Stimulated activated CD4-positive, alpha-beta T cell treated with anti-CD3 and anti-CD28 coated beads, Interleukin-2, amount 100 ng/mL, for 4 hours (primary cell): ENCODE data around the gene CKM.
"Not testable (repeated sequence)": the region's sequence is repeated elsewhere in the genome, so short reads cannot be mapped to it uniquely, and the experiment has no call there.

Source experiments
- DNase-seq: peaks from one replicate; pipeline ENCODE4 v3.0.0-alpha.2; 2020; ENCODE audit warnings: low read depth

Gene CKM

DNA sequence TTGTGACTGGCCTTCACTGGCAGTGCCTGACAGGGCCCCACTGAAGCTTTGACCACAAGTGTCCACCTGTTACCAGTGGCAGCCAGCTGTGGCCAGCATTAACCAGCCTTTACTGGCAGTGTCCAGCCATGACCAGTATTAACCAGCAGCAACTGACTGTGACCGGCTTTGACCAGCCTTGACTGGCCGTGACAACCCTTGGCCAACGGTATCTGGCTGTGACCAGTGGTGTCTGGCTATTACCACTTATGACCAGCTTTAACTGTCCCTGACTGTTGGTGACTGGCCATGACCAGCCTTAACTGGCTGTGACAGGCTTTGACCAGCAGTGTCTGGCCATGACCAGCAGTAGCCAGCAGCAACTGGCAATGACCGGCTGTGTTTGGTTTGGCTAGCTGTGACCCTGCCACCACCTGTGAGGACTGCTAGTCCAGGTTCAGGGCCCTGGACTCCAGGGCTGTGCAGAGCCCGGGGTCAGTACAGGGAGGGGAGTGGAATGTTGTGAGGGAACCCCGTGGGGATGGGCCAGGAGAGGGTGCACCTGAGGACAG is 32.2 kb downstream of the CKM start:
- no peak for DNase-seq

DNA sequence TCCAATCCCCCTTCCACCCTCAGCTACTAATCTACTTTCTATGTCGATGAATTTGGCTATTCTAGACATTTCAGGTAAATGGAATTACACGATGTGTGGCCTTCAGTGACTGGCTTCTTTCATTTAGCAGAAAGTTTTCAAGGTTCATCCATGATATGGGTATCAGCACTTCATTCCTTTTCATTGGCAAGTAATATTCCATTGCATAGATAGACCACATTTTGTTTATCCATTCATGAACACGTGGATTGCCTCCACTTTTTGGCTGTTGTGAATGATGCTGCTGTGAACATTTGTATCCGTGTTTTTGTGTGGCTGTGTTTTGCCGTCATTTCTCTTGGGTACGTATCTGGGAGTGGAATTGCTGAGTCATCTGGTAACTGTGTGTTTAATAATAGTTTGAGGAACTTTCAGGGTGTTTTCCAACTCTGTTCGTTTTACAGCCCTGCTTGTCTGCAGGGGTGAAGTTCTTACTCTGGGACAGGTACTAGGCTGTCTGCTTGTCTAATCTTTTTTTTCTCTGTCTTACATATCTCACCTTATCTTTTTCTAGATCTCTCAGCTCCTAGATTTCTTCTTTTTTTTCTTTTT is 39.1 kb downstream of the CKM start:
- no peak for DNase-seq

GRCh38 chr19:45280471-45280961 is 42.2 kb downstream of the CKM start:
- no peak for DNase-seq

DNA sequence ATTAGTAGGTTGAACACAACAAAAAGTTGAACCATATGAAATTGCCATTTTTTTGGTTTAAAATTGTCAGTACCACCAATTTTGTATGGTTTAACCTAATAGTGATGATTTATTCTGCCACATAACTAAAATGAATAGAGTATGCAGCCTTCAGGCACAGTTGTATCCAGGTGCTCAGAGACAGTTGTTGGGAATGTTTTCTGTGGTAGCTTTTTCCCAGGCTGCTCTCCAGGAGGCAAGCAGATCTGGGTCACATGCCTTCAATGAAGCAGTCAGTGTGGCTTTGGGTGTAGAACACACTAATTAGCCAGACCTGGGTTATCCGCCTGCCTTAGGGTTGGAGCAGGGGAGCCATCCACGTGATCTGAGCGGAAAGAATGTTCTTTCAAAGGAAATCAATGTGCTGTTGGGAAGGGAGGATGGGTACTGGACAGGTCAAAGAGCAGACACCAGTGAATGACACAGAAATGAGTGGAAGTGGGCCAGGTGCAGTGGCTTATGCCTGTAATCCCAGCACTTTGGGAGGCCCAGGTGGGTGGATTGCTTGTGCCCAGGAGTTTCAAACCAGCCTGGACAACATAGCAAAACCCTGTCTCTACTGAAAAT is 43.0 kb downstream of the CKM start:
- DNase-seq, result no peak

- no peak for DNase-seq
Measured at GRCh38 chr19:45278087-45278486, 44.6 kb downstream of the CKM start.

- DNase-seq, result no peak
Measured at GRCh38 chr19:45276284-45276687, 46.4 kb downstream of the CKM start.

GRCh38 chr19:45275370-45275971 is 47.2 kb downstream of the CKM start:
- no peak for DNase-seq

DNA sequence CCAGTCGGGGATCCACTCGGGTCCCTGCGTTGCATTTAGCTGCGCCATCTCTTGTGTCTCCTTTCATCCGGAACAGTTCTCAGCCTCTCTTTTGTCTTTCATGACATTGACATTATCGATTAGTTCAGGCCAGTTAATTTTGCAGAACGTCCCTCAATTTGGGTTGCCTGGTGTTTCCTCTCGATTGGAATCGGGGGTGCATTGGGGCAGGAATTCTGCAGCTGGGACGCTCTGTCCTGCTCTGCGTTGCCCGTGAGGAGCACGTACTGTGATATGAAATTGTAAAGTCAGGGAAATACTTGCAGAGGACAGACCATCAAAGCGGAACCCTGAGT is 49.2 kb downstream of the CKM start:
- DNase-seq, result no peak

- no peak for DNase-seq
Measured at GRCh38 chr19:45271735-45272108, 51.0 kb downstream of the CKM start.

DNA sequence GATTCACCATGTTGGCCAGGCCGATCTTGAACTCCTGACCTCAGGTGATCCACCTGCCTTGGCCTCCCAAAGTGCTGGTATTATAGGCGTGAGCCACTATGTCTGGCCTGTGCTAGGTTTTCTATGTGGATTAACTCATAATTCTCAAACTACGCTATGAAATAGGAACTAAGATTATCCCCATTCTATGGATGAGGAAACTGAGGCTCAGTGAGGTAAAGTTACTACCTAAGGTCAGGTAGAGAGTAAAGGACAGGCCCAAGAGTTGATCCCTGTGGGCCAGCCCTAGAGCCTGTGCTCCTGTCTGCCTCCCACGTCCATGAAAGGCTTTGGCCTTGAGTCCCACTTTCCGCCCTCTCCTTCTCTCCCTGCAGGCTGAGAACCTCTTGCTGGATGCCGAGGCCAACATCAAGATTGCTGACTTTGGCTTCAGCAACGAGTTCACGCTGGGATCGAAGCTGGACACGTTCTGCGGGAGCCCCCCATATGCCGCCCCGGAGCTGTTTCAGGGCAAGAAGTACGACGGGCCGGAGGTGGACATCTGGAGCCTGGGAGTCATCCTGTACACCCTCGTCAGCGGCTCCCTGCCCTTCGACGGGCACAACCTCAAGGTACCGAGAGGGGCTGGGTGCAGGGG is 51.5 kb downstream of the CKM start:
- no peak for DNase-seq

DNA sequence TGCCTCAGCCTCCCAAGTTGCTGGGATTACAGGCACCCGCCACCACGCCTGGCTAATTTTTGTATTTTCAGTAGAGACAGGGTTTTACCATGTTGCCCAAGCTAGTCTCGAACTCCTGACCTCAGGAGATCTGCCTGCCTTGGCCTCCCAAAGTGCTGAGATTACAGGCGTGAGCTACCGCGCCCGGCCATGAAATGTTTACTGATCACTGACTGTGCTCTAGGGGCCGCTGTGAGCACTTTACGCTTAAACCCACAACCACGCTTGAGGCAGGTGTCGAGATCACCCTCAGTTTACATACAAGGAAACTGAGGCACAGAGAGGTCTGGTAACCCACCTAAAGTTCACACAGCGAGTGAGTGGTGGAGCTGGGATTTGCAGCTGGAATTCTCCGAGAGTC is 52.7 kb downstream of the CKM start:
- DNase-seq, result not testable (repeated sequence)

GRCh38 chr19:45267296-45267695 is 55.4 kb downstream of the CKM start:
- DNase-seq, result no peak

- DNase-seq, result no peak
Measured at GRCh38 chr19:45265375-45265774, 57.3 kb downstream of the CKM start.

DNA sequence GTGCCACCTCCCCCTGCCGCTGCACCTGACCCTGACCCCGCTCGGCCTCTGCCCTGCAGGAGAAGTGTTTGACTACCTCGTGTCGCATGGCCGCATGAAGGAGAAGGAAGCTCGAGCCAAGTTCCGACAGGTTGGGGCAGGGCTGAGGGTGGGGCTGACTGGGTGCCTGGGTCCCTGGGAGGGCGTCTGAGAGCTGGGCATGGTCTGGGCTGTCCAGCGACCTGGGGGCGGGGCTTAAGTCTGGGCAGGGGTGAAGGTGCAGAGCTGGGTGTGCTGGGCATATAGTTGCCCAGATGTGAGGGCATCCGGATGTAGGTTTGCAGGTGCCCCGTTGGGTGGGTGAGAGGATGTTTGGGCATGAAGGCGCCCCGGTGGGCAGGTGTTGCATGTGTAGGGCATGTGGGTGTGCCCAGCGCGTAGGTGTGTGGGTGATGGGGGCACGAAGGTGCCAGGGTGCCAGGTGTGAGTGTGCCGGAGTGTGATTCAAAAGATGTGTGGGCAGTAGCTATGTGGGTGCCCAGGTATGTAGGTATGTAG is 57.8 kb downstream of the CKM start:
- no peak for DNase-seq

GRCh38 chr19:45263013-45263412 is 59.7 kb downstream of the CKM start:
- DNase-seq, result no peak

DNA sequence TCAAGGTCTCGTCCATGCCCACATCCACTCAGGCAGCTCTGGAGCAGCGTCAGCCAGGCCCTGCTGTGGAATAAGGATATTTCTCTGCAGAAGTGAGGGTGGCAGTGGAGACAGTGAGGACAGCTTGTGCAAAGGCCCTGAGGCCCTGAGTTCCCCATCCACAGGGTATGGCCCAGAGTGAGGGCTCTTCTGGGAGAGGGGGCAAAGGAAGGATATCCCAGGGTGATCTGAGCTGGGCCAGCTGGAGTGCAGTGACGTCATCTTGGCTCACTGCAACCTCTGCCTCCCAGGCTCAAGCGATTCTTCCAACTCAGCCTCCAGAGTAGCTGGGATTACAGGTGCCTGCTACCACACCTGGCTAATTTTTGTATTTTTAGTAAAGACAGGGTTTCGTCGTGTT is 60.1 kb downstream of the CKM start:
- no peak for DNase-seq

GRCh38 chr19:45258862-45259261 is 63.8 kb downstream of the CKM start:
- no peak for DNase-seq

DNA sequence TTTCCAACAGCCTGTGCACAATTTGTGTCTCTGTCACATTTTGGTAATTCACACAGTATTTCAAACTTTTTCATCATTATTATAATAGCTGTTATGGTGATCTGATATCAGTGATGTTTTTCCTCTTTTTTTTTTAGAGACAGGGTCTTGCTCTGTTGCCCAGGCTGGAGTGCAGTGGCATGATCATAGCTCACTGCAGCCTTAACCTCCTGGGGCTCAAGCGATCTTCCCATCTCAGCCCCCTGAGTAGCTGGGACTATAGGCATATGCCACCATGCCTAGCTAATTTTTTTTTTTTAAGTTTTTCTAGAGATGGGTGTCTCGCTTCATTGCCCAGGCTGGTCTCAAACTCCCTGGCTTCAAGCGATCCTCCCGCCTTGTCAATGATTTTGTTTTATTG is 65.8 kb downstream of the CKM start:
- DNase-seq, result no peak
